ENCODE measurements around the gene IL7R.
"Not testable (repeated sequence)": the region's sequence is repeated elsewhere in the genome, so short reads cannot be mapped to it uniquely, and the experiment has no call there.

The IL7R gene

GRCh38 chr5:35838370-35839042, 18.2 kb upstream of the IL7R start:
- no peak for DNase-seq (ENCODE audit: low read depth in 2 of 2)

GRCh38 chr5:35842856-35843255, 13.8 kb upstream of the IL7R start:
- no peak for DNase-seq (ENCODE audit: low read depth in 2 of 2)

GRCh38 chr5:35845508-35845907, 11.2 kb upstream of the IL7R start:
- DNase-seq (ENCODE audit: low read depth in 2 of 2) = not testable (repeated sequence)

GRCh38 chr5:35847491-35847890, 9.2 kb upstream of the IL7R start:
- DNase-seq (ENCODE audit: low read depth in 2 of 2) = no peak

GRCh38 chr5:35847961-35848360, 8.7 kb upstream of the IL7R start:
- DNase-seq (ENCODE audit: low read depth in 2 of 2) = no peak

GRCh38 chr5:35849860-35850259, 6.8 kb upstream of the IL7R start:
- no peak for DNase-seq (ENCODE audit: low read depth in 2 of 2)

- no peak for DNase-seq (ENCODE audit: low read depth in 2 of 2)
Observed at GRCh38 chr5:35850967-35851680, 5.6 kb upstream of the IL7R start.

- DNase-seq (ENCODE audit: low read depth in 2 of 2) = no peak
Observed at GRCh38 chr5:35852084-35852734, 4.5 kb upstream of the IL7R start.

- no peak for DNase-seq (ENCODE audit: low read depth in 2 of 2)
Observed at GRCh38 chr5:35852773-35853172, 3.9 kb upstream of the IL7R start.

GRCh38 chr5:35853631-35854030, 3.1 kb upstream of the IL7R start:
- DNase-seq (ENCODE audit: low read depth in 2 of 2) = no peak

- DNase-seq (ENCODE audit: low read depth in 2 of 2) = no peak
Observed at GRCh38 chr5:35854248-35854647, 2.4 kb upstream of the IL7R start.

- DNase-seq (ENCODE audit: low read depth in 2 of 2) = no peak
Observed at GRCh38 chr5:35855187-35855586, 1.5 kb upstream of the IL7R start.

- DNase-seq (ENCODE audit: low read depth in 2 of 2) = not testable (repeated sequence)
Observed at GRCh38 chr5:35856186-35856764, 416 bp upstream of the IL7R start.

GRCh38 chr5:35857606-35858205, 1.0 kb downstream of the IL7R start:
- peak; percentile 91 for DNase-seq (ENCODE audit: low read depth in 2 of 2)

- DNase-seq (ENCODE audit: low read depth in 2 of 2) = no peak
Observed at GRCh38 chr5:35859101-35859661, 2.5 kb downstream of the IL7R start.

GRCh38 chr5:35860686-35861085, 4.0 kb downstream of the IL7R start:
- DNase-seq (ENCODE audit: low read depth in 2 of 2) = peak in 1 of 2 experiments; percentile 43

GRCh38 chr5:35861718-35862117, 5.0 kb downstream of the IL7R start:
- DNase-seq (ENCODE audit: low read depth in 2 of 2) = no peak

- no peak for DNase-seq (ENCODE audit: low read depth in 2 of 2)
Observed at GRCh38 chr5:35862126-35862525, 5.4 kb downstream of the IL7R start.

- no peak for DNase-seq (ENCODE audit: low read depth in 2 of 2)
Observed at GRCh38 chr5:35863159-35863558, 6.5 kb downstream of the IL7R start.

- no peak for DNase-seq (ENCODE audit: low read depth in 2 of 2)
Observed at GRCh38 chr5:35867998-35868397, 11.3 kb downstream of the IL7R start.

GRCh38 chr5:35869685-35870277, 13.1 kb downstream of the IL7R start:
- no peak for DNase-seq (ENCODE audit: low read depth in 2 of 2)
